Spleen (tissue), 7 donors: Measurements from ENCODE around the gene PIPOX.

Source experiments
- POLR2A ChIP-seq, 3 donors: fragments of 450-650 bp; IDR thresholded peaks; one replicate each; pipeline ENCODE4 v1.5.1; 2017; ENCODE audit warnings: antibody characterized with exemption in 3 of 3, mild to moderate bottlenecking in 1 of 3
- TF ChIP-seq, protein P1 (sequence below), 11 experiments: fragments of 200-600 bp in 7 of 11; fragments of 450-650 bp in 4 of 11; sonication (generic) in 4 of 11; IDR thresholded peaks in 8 of 11; conservative IDR thresholded peaks in 3 of 11; 1 replicate in 7 of 11; 2 replicates in 4 of 11; pipeline versions ENCODE4 v1.4.0 to v1.8.0; 2016 to 2021; ENCODE audit warnings: antibody characterized with exemption in 11 of 11, inconsistent platforms in 4 of 11, mild to moderate bottlenecking in 1 of 11
- donor health status: DM: no; HTN: no; CAD: no; lungs with moderate emphysema.
- donor health status: DM: no; HTN: no; CAD: no.
- donor health status: DM: no; HTN: no; CAD: no.

- TF ChIP-seq, protein P1, sequence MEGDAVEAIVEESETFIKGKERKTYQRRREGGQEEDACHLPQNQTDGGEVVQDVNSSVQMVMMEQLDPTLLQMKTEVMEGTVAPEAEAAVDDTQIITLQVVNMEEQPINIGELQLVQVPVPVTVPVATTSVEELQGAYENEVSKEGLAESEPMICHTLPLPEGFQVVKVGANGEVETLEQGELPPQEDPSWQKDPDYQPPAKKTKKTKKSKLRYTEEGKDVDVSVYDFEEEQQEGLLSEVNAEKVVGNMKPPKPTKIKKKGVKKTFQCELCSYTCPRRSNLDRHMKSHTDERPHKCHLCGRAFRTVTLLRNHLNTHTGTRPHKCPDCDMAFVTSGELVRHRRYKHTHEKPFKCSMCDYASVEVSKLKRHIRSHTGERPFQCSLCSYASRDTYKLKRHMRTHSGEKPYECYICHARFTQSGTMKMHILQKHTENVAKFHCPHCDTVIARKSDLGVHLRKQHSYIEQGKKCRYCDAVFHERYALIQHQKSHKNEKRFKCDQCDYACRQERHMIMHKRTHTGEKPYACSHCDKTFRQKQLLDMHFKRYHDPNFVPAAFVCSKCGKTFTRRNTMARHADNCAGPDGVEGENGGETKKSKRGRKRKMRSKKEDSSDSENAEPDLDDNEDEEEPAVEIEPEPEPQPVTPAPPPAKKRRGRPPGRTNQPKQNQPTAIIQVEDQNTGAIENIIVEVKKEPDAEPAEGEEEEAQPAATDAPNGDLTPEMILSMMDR (IDR thresholded peaks at IDR 0.05 in 8 of 11, conservative IDR thresholded peaks at IDR 0.05 in 3 of 11) = no peak
- no peak for TF ChIP-seq POLR2A (IDR thresholded peaks at IDR 0.05)
These were observed 5.8 kb downstream of the PIPOX start for GRCh38 chr17:29048440-29049368.
